ENCODE data around the gene GNL3.

- TF ChIP-seq POLR2AphosphoS5 (IDR thresholded peaks at IDR 0.05; ENCODE audit: low read depth, low read length): no peak
- TF ChIP-seq TAF1 (IDR thresholded peaks at IDR 0.05; ENCODE audit: low read depth, low read length): no peak
These were observed 36.2 kb upstream of the GNL3 start for GRCh38 chr3:52649461-52650210.
